ENCODE measurements around the gene HGF. TPM values are rescaled to one million over a fixed set of nuclear protein-coding genes. Genes with fewer than 3 reads are reported as not detected.

The HGF gene
- total and polyA plus RNA-seq, 2 of the 13 experiments (the other 11 are each of a cell fraction or from before 2014, with no cell fraction given) = not detected

GRCh38 chr7:81692146-81692905, 77.5 kb downstream of the HGF start (continued):
- TF ChIP-seq ZNF770 (CRISPR knock-in tag; IDR thresholded peaks at IDR 0.05) (no peak), ZNF772 (CRISPR knock-in tag; IDR thresholded peaks at IDR 0.05) (no peak)

GRCh38 chr7:81691199-81691821, 78.5 kb downstream of the HGF start:
- no peak for DNase-seq (ENCODE audit: low spot score)
- no peak overlapping the region for H3K9ac ChIP-seq (ENCODE audit: insufficient read depth, low read depth, low read length)
- no peaks in the 10 kb centered on the region for H3K79me2 ChIP-seq (ENCODE audit: insufficient read depth, low read length)
- no peaks in the 10 kb centered on the region for H3K9me3 ChIP-seq (ENCODE audit: low read length)
- ChIA-PET CTCF (ENCODE audit: low intra/inter-chr PET ratio, low total read pairs) (no interaction called here), POLR2A (no interaction called here)
- FAIRE-seq = no peak
- H3K4me1 ChIP-seq (ENCODE audit: insufficient read depth, low read length) = no peaks in the 10 kb centered on the region
- in situ Hi-C loops (cut with HindIII; ENCODE audit: extremely low pct_ligation_motif_present, low pct_unique_long_range_greater_than_20kb) (no loop called here), intact Hi-C loops (cut with micrococcal nuclease; ENCODE audit: unreplicated experiment) (no loop called here)
- no peak overlapping the region for H3K27ac ChIP-seq (ENCODE audit: extremely low read length, insufficient read depth, low read length)
- TF ChIP-seq ATF5 (CRISPR knock-in tag; IDR thresholded peaks at IDR 0.05; ENCODE audit: low read depth) (no peak), FOXA1 (IDR thresholded peaks at IDR 0.05) (no peak), FOXA1 (CRISPR knock-in tag; IDR thresholded peaks at IDR 0.05) (no peak), KDM1A (CRISPR knock-in tag; IDR thresholded peaks at IDR 0.05) (no peak)
- no peak overlapping the region for H2AFZ ChIP-seq (ENCODE audit: low read length)
- no peaks in the 10 kb centered on the region for H3K27me3 ChIP-seq (ENCODE audit: control insufficient read depth in 1 of 2, insufficient read depth in 2 of 2, low read length in 2 of 2)
- H4K20me1 ChIP-seq (ENCODE audit: insufficient read depth, low read length) = no peaks in the 10 kb centered on the region
- no peaks in the 10 kb centered on the region for H3K36me3 ChIP-seq (replicated peaks in 1 of 2; ENCODE audit: control insufficient read depth in 1 of 2, insufficient read depth in 2 of 2, low read length in 2 of 2)
- WGBS (ENCODE audit: low lambda C conversion rate) = 10% methylated on average over 4 of the region's 4 CpGs
- no peak overlapping the region for H3K4me2 ChIP-seq (ENCODE audit: low read depth, low read length)
- no peak overlapping the region for H3K4me3 ChIP-seq (replicated peaks in 1 of 3; ENCODE audit: insufficient read depth in 1 of 3, low read depth in 2 of 3, low read length in 3 of 3)
- ATAC-seq = no peak
- no TSS peak for BruUV-seq (replicated peaks)

Data from HepG2 (cell line).